SK-N-SH treated with all-trans-retinoic acid at 6 μM for 48 hours (cell line): Measurements from ENCODE around the gene GABARAP.

Experiments
- ATAC-seq: fragments of 200-7000 bp; cut with Tn5 transposase; 3 replicates; pipeline ENCODE4 v1.9.1; 2020; ENCODE audit warnings: mild to moderate bottlenecking, moderate library complexity
- ARNTL ChIP-seq: fragments of 450-650 bp; formaldehyde crosslinking; IDR thresholded peaks from 2 replicates; pipeline ENCODE4 v1.5.0; 2020; ENCODE audit warnings: low read depth, mild to moderate bottlenecking, moderate library complexity, borderline replicate concordance
- BACH2 ChIP-seq: fragments of 250-450 bp; sonication (Bioruptor Pico); IDR thresholded peaks from 2 replicates; pipeline ENCODE4 v1.9.0; 2021; ENCODE audit warnings: mild to moderate bottlenecking, borderline replicate concordance
- CSDC2 ChIP-seq: fragments of 250-450 bp; sonication (Bioruptor Pico); IDR thresholded peaks from 2 replicates; pipeline ENCODE4 v1.5.0; 2020; ENCODE audit warnings: mild to moderate bottlenecking, moderate library complexity
- ESRRG ChIP-seq: fragments of 250-450 bp; sonication (Bioruptor Pico); IDR thresholded peaks from 2 replicates; pipeline ENCODE4 v1.6.1; 2021; ENCODE audit warnings: mild to moderate bottlenecking
- GLIS3 ChIP-seq: fragments of 250-450 bp; sonication (Bioruptor Pico); IDR thresholded peaks from 2 replicates; pipeline ENCODE4 v1.5.0; 2020; ENCODE audit warnings: mild to moderate bottlenecking, moderate library complexity
- ISL1 ChIP-seq: fragments of 250-450 bp; sonication (Bioruptor Pico); IDR thresholded peaks from 2 replicates; pipeline ENCODE4 v2.1.2; 2022; ENCODE audit warnings: mild to moderate bottlenecking, moderate library complexity
- OSR1 ChIP-seq: fragments of 250-450 bp; sonication (Bioruptor Pico); IDR thresholded peaks from 2 replicates; pipeline ENCODE4 v1.8.0; 2022; ENCODE audit warnings: moderate library complexity, mild to moderate bottlenecking, inconsistent platforms
- PPARA ChIP-seq: fragments of 250-450 bp; sonication (Bioruptor Pico); IDR thresholded peaks from 2 replicates; pipeline ENCODE4 v1.5.0; 2020; ENCODE audit warnings: mild to moderate bottlenecking, borderline replicate concordance
- RARB ChIP-seq: fragments of 250-450 bp; sonication (Bioruptor Pico); IDR thresholded peaks from 2 replicates; pipeline ENCODE4 v1.8.0; 2021; ENCODE audit warnings: mild to moderate bottlenecking, moderate library complexity
- TOX ChIP-seq: fragments of 250-450 bp; sonication (Bioruptor Pico); IDR thresholded peaks from 2 replicates; pipeline ENCODE4 v1.8.0; 2021; ENCODE audit warnings: mild to moderate bottlenecking, moderate library complexity, borderline replicate concordance
- ZC3H10 ChIP-seq: fragments of 250-450 bp; sonication (Bioruptor Pico); IDR thresholded peaks from 2 replicates; pipeline ENCODE4 v1.5.1; 2021; ENCODE audit warnings: mild to moderate bottlenecking, moderate library complexity
- ZFP3 ChIP-seq: fragments of 250-450 bp; sonication (Bioruptor Pico); IDR thresholded peaks from 2 replicates; pipeline ENCODE4 v1.5.0; 2020; ENCODE audit warnings: mild to moderate bottlenecking, moderate library complexity
- ZFP30 ChIP-seq: fragments of 450-650 bp; formaldehyde crosslinking; IDR thresholded peaks from 2 replicates; pipeline ENCODE4 v1.5.0; 2022; ENCODE audit warnings: mild to moderate bottlenecking, moderate library complexity
- ZNF565 ChIP-seq: fragments of 450-650 bp; formaldehyde crosslinking; conservative IDR thresholded peaks from 2 replicates; pipeline ENCODE4 v1.5.0; 2020; ENCODE audit warnings: low read depth, mild to moderate bottlenecking, moderate library complexity
- ZNF8 ChIP-seq: fragments of 450-650 bp; formaldehyde crosslinking; IDR thresholded peaks from 2 replicates; pipeline ENCODE4 v1.5.0; 2020; ENCODE audit warnings: mild to moderate bottlenecking, moderate library complexity
- TF ChIP-seq, protein P1 (sequence below): fragments of 250-450 bp; sonication (Bioruptor Pico); IDR thresholded peaks from 2 replicates; pipeline ENCODE4 v1.5.1; 2020; ENCODE audit warnings: low read depth, mild to moderate bottlenecking, moderate library complexity
- TF ChIP-seq, protein P2 (sequence below): fragments of 250-450 bp; sonication (Bioruptor Pico); IDR thresholded peaks from 2 replicates; pipeline ENCODE4 v1.5.1; 2021; ENCODE audit warnings: mild to moderate bottlenecking, moderate library complexity
- TF ChIP-seq, protein P3 (sequence below): fragments of 250-450 bp; sonication (Bioruptor Pico); IDR thresholded peaks from 2 replicates; pipeline ENCODE4 v1.8.0; 2021; ENCODE audit warnings: low read depth, mild to moderate bottlenecking, moderate library complexity, borderline replicate concordance
- TF ChIP-seq, protein P4 (sequence below): fragments of 250-450 bp; sonication (Bioruptor Pico); IDR thresholded peaks from 2 replicates; pipeline ENCODE4 v1.8.0; 2020; ENCODE audit warnings: mild to moderate bottlenecking, moderate library complexity, borderline replicate concordance
- TF ChIP-seq, protein P5 (sequence below): fragments of 250-450 bp; sonication (Bioruptor Pico); IDR thresholded peaks from 2 replicates; pipeline ENCODE4 v1.5.0; 2020; ENCODE audit warnings: mild to moderate bottlenecking, moderate library complexity

The GABARAP gene

DNA sequence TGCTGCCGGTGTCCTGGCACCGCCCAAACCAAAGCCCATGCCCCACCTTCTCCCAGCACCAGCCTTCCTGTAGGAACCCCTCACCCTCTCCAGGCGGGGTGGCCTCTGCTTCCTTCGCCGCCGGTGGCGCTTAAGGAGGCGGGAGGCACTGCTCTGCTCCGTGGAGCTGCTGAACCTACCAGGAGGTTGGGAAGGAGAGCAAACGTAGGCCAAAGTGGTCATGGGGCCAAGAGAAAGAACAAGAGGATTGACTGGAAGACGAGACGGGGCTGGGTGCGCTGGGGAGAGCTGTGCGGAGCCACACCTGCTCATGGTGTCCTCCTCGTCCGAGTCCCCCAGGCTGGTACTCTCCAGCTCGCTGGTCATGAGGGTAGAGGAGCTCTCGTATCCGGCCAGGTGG lies 12.7 kb downstream of the GABARAP start:
- ATAC-seq, result no peak
- TF ChIP-seq ZFP30, result no peak
- no peak for TF ChIP-seq ARNTL (CRISPR knock-in tag)
- no peak for TF ChIP-seq ESRRG (CRISPR knock-in tag)
- TF ChIP-seq TOX (CRISPR knock-in tag), result no peak
- no peak for TF ChIP-seq GLIS3 (CRISPR knock-in tag)
- no peak for TF ChIP-seq ZNF565

DNA sequence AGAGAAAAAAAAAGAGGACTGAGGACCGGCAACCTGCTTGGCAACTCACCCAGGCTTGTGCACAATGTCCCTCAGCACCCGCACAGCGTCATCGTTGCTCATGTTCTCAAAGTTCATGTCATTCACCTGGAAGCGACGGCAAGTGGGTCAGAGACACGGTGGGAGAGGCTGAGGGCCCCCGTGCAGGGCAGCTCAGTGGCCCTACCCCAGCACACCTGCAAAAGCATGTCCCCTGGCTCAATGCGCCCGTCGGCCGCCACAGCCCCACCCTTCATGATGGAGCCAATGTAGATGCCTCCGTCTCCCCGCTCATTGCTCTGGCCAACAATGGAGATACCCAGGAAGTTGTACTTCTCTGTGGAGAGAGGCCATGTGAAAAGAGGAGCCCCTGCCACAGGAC lies 13.3 kb downstream of the GABARAP start:
- ATAC-seq, result no peak

DNA sequence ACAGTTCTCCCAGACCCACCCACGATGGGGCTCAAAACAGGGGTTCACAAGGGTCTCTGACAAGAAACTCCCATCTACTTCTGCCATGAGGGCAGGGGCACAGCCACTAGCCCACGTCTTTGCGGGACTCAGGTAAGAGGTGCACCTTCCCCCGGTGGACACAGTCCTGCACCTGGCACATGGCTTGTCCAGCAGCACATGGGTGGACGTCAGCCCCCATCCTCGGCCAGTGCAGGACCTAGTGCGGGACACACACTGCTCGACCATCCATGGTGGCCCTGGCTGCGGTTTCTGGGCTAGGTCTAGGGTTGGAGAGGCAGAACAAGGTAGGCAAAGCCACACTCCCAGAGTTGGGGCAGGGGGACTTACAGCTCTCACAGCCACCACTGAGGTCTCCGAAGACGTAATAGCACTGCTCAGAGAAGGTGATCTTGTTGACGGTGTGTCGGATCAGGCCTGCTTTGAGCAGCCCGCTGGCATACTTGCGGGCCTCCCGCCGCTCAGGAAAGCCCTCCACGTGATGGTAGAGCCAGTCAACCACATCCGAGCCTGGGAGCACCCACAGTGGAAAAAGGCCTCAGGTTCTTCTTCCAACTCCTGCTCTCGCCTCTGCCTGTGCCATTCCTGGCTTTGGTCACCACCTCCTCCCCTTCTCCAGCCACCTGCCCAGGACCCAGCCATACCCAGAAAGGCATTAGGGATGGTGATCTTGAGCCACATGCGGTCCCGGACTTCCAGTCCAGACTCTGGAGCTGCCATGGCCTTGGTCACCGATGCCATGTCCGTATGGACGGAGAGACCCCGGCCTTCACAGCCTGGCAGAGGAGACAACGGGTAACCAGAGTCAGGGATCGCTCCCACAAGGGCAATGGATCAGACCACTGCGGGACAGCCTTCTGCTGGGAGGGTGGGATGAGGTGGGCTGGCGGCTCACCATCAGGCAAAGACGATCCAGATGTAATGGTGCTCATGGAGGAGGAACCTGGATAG lies 15.2 kb downstream of the GABARAP start:
- ATAC-seq, result no peak
- no peak for TF ChIP-seq ZNF8
- no peak for TF ChIP-seq RARB (CRISPR knock-in tag)
- no peak for TF ChIP-seq ARNTL (CRISPR knock-in tag)
- no peak for TF ChIP-seq ISL1 (CRISPR knock-in tag)
- TF ChIP-seq ZC3H10 (CRISPR knock-in tag), result no peak
- TF ChIP-seq, protein P1, sequence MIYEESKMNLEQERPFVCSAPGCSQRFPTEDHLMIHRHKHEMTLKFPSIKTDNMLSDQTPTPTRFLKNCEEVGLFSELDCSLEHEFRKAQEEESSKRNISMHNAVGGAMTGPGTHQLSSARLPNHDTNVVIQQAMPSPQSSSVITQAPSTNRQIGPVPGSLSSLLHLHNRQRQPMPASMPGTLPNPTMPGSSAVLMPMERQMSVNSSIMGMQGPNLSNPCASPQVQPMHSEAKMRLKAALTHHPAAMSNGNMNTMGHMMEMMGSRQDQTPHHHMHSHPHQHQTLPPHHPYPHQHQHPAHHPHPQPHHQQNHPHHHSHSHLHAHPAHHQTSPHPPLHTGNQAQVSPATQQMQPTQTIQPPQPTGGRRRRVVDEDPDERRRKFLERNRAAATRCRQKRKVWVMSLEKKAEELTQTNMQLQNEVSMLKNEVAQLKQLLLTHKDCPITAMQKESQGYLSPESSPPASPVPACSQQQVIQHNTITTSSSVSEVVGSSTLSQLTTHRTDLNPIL (CRISPR knock-in tag), result no peak
- TF ChIP-seq, protein P2, sequence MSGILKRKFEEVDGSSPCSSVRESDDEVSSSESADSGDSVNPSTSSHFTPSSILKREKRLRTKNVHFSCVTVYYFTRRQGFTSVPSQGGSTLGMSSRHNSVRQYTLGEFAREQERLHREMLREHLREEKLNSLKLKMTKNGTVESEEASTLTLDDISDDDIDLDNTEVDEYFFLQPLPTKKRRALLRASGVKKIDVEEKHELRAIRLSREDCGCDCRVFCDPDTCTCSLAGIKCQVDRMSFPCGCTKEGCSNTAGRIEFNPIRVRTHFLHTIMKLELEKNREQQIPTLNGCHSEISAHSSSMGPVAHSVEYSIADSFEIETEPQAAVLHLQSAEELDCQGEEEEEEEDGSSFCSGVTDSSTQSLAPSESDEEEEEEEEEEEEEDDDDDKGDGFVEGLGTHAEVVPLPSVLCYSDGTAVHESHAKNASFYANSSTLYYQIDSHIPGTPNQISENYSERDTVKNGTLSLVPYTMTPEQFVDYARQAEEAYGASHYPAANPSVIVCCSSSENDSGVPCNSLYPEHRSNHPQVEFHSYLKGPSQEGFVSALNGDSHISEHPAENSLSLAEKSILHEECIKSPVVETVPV (CRISPR knock-in tag), result no peak
- no peak for TF ChIP-seq TOX (CRISPR knock-in tag)
- no peak for TF ChIP-seq PPARA (CRISPR knock-in tag)
- TF ChIP-seq, protein P3, sequence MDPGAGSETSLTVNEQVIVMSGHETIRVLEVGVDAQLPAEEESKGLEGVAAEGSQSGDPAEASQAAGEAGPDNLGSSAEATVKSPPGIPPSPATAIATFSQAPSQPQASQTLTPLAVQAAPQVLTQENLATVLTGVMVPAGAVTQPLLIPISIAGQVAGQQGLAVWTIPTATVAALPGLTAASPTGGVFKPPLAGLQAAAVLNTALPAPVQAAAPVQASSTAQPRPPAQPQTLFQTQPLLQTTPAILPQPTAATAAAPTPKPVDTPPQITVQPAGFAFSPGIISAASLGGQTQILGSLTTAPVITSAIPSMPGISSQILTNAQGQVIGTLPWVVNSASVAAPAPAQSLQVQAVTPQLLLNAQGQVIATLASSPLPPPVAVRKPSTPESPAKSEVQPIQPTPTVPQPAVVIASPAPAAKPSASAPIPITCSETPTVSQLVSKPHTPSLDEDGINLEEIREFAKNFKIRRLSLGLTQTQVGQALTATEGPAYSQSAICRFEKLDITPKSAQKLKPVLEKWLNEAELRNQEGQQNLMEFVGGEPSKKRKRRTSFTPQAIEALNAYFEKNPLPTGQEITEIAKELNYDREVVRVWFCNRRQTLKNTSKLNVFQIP (CRISPR knock-in tag), result no peak
- TF ChIP-seq ZFP30, result no peak
- no peak for TF ChIP-seq OSR1 (CRISPR knock-in tag)
- TF ChIP-seq ZNF565, result no peak

More for the DNA sequence above, 13.3 kb downstream of the GABARAP start:
- TF ChIP-seq ZFP3 (CRISPR knock-in tag) (no peak), GLIS3 (CRISPR knock-in tag) (no peak), OSR1 (CRISPR knock-in tag) (no peak), ZNF8 (no peak), CSDC2 (CRISPR knock-in tag) (no peak), PPARA (CRISPR knock-in tag) (no peak), ARNTL (CRISPR knock-in tag) (no peak), TOX (CRISPR knock-in tag) (no peak), BACH2 (CRISPR knock-in tag) (no peak)
- TF ChIP-seq, protein P4, sequence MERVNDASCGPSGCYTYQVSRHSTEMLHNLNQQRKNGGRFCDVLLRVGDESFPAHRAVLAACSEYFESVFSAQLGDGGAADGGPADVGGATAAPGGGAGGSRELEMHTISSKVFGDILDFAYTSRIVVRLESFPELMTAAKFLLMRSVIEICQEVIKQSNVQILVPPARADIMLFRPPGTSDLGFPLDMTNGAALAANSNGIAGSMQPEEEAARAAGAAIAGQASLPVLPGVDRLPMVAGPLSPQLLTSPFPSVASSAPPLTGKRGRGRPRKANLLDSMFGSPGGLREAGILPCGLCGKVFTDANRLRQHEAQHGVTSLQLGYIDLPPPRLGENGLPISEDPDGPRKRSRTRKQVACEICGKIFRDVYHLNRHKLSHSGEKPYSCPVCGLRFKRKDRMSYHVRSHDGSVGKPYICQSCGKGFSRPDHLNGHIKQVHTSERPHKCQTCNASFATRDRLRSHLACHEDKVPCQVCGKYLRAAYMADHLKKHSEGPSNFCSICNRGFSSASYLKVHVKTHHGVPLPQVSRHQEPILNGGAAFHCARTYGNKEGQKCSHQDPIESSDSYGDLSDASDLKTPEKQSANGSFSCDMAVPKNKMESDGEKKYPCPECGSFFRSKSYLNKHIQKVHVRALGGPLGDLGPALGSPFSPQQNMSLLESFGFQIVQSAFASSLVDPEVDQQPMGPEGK (CRISPR knock-in tag), result no peak
- TF ChIP-seq, protein P5, sequence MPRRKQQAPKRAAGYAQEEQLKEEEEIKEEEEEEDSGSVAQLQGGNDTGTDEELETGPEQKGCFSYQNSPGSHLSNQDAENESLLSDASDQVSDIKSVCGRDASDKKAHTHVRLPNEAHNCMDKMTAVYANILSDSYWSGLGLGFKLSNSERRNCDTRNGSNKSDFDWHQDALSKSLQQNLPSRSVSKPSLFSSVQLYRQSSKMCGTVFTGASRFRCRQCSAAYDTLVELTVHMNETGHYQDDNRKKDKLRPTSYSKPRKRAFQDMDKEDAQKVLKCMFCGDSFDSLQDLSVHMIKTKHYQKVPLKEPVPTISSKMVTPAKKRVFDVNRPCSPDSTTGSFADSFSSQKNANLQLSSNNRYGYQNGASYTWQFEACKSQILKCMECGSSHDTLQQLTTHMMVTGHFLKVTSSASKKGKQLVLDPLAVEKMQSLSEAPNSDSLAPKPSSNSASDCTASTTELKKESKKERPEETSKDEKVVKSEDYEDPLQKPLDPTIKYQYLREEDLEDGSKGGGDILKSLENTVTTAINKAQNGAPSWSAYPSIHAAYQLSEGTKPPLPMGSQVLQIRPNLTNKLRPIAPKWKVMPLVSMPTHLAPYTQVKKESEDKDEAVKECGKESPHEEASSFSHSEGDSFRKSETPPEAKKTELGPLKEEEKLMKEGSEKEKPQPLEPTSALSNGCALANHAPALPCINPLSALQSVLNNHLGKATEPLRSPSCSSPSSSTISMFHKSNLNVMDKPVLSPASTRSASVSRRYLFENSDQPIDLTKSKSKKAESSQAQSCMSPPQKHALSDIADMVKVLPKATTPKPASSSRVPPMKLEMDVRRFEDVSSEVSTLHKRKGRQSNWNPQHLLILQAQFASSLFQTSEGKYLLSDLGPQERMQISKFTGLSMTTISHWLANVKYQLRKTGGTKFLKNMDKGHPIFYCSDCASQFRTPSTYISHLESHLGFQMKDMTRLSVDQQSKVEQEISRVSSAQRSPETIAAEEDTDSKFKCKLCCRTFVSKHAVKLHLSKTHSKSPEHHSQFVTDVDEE (CRISPR knock-in tag), result no peak
- TF ChIP-seq, protein P1 (CRISPR knock-in tag), result no peak
- TF ChIP-seq, protein P3 (CRISPR knock-in tag), result no peak
